HG02623 (cell line): Measurements from ENCODE around the gene NDRG2.

Experiments
- ATAC-seq: cut with Tn5 transposase; IDR thresholded peaks from one replicate; pipeline ENCODE4 v1.9.1; 2021; ENCODE audit warnings: moderate library complexity; ENCODE audit not compliant: unreplicated experiment

NDRG2 gene

GRCh38 chr14:20978687-20979086, 46.2 kb downstream of the NDRG2 start:
- ATAC-seq = no peak

GRCh38 chr14:20976291-20976690, 48.6 kb downstream of the NDRG2 start:
- no peak for ATAC-seq

- ATAC-seq = no peak
Observed at GRCh38 chr14:20973501-20973900, 51.4 kb downstream of the NDRG2 start.

GRCh38 chr14:20971705-20972021, 53.2 kb downstream of the NDRG2 start:
- no peak for ATAC-seq

GRCh38 chr14:20970983-20971704, 53.7 kb downstream of the NDRG2 start:
- ATAC-seq = peak; percentile 94

- ATAC-seq = no peak
Observed at GRCh38 chr14:20970647-20970982, 54.2 kb downstream of the NDRG2 start.

- ATAC-seq = no peak
Observed at GRCh38 chr14:20969336-20969735, 55.5 kb downstream of the NDRG2 start.
